Stimulated activated CD8-positive, alpha-beta memory T cell treated with anti-CD3 and anti-CD28 coated beads, Interleukin-15, amount 100 ng/mL, for 4 hours (primary cell): ENCODE data around the gene TH.

Experiments used
- DNase-seq, 2 donors: peaks; one replicate each; pipeline ENCODE4 v3.0.0-alpha.2; 2020; ENCODE audit warnings: low read depth in 2 of 2

Gene TH

DNA sequence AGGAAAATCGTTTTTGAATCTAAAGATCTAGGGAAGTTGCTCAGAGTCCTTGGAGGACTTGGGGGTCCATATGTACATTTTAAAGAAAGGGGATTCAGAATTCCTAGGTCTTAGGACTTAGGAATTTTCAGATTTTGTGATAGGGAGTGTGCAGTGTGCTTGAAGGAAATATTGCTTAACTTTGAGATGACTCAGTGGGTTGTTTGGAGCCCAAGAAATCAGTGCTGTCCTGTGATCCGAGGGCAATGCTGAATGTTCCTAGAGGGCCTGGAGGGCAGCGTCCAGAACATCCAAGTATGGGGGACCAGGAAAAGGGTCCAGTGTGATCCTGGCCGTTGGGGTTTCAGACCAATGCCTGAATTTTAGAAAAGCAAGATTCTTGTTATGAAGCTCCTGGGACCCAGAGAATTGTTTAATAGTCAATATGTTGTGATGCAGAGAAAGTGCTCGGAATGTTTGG is 29.3 kb downstream of the TH start:
- no peak for DNase-seq

DNA sequence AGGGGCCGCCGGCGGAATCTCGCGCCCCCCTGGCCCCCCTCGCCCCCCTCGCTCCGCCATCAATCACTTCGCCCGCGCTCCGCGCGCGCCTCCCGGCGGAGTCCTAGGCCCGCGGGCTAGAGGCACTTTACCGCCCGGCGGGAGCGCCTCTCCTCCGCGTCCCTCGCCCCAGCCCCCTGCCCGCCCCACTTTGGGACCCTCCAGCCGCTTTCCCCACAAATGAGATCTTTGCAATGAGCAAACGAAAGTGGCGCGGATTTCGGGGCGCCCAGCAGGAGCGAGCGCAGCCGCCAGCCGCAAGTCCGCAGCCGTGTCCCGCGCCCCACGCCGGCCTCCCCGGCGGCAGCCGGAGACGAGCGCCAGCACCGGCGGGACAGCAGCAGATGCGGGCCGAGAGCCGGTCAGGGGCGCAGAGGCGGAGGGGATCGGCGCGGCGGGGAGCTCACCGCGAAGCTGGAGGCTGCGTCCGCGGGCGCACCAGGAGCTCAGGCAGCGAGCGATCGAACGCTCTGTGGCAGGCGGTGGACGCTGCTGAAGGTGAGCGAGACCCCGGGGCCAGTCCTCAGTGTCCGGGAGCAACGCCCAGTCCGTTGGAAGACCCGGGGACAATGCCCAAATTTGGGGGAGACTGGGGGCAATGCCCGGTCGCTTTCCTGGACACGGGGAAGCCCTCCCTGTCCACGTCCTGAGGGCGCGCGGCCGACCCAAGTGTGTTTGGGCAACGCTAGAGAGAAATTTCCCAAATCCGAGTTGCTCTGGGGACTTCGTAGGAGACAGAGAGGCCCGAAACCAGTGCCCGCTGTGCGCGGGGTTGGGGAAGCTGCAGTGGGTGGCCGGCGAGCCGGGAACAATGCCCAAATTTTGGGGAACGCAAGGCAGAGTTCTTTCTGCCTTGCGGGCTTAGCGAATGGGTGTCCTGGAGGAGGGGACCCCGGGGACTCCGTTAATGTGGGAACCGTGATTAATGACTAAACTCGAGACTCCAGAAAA is 30.9 kb downstream of the TH start:
- no peak for DNase-seq

DNA sequence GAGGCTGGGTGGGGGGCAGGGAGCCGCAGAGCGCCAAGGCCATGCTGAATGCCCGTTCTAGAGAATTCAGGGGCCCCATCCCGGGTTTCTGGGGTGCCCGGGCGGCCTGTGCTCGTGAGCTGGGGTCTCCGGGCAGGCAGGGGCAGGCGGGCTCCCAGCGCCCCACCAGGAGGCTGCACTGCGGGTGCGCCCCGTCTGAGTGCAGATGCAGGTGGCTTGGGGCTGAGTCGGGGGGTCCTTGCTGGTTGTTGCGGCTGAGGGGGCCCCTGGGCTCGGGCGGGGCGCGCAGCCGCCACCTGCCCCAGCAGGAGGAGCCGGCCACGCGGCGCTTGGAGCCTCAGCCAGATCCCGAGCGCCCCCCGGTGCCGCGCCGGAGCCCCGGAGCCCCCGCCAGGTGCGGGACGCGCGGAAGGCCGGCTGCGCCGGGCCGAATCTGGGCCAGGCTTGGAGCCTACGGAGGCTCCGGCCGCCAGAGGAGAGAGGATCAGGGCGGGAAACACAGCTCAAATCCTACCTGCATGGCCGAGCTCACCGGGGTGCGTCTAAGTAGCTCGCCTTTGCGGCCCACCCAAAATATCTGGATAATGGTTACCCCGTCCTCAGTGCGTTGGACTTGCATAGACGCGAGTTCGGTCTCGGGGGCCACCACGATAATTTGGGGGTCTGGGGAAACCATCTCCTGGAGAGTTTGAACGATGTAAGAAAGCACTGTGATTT is 31.8 kb downstream of the TH start:
- DNase-seq = no peak

DNA sequence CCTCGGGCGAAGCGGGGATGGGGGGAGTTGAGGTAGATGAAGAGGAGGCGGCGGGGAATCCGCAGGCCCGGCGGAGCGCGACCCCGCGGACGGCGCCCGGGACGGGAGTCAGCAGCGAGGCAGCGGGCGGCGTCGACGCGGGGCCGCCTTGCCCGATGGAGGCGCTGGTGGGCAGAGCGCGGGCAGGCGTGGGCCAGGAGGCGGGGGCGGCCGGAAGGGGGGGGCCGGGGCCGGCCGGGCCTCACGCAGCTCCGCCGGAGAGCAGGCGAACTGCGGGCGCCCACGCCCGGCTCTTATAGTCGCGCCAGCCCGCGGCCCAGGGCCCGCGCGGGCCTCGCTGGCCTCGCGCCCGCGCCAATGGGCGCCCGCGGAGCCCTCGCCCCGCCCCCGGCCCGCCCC is 32.5 kb downstream of the TH start, which contains the start of gene IGF2:
Gene IGF2 (minus strand): TSS at position 267 of the 399 bp plus-strand sequence. CDS start 3,866 bp downstream, outside the sequence.
- peak in 1 of 2 donors; percentile 17 for DNase-seq

DNA sequence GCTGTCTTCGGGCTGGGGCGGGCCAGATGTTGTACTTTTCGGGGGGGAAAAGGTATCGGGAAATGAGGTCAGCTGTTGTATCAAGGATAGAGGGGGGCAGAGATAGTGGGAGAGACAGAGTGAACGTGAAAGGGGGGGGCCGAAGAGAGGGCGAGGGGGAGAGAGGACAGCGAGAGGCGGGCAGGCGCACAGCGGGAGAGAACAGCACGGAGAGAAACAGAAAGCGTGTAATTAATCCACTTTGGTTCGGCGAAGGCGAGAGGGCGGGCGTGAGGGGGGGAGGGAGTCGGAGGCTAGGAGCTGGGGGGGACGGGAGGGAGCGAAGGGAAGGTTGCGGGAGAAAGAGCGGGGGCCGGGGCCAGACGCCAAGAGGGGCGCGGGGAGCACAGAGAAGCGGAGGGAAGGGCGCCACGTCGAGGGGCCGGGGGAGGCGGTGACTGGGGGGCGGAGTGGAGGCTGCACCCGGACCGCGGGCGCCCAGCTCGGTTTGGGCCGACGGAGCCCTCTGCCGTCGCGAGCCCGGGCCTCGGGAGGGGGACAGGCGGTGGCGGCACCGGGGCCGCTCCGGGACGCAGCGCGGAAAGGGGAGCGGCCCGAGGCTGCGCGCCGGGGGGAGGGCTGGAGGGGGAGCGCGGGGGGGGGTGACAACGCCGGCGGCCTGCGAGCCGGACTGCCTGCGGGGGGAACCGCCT is 33.0 kb downstream of the TH start:
- DNase-seq = no peak

- no peak for DNase-seq
Measured at GRCh38 chr11:2138068-2138430, 33.6 kb downstream of the TH start.

DNA sequence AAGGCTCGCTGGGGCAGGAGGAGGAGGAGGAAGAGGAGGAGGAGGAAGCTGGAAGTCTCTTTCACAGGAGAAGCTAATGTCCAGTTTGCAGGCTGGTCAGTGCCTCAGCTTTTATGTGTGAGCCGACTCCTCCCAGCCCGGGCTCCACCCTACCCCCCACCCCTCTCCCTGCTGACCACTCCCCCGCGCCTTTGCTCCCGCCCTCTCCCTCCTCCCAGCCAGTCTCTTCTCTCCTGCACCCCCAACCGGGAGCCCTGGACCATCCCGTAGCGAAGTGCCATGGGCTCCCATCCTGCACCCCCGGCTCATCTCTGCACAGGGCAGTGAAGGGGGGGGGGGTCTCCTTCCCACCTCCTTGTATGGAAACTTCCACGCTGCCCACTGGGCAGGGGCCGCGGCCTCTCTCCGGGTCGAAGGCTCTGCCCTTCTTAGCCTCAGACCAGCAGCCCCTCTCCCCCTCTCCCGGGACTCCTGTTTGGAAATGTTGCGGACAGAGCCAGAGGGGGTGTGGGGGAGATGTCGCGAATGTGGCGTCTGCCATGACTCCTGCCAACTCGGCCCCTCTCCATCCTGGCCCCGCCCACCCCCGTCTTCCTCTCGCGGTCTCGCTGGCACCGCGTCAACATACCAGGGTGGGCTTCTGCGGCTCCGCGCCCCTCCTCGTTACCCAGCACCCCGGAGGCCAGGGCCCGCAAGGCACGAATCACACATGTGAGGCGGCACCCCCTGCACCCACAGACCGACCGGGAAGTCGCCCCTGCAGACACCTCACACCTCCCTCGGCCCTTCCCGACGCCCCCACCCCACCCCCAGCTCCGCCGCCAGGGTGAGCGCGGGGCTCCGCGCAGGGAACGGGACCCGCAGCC is 34.2 kb downstream of the TH start:
- DNase-seq = no peak

GRCh38 chr11:2136952-2137201 is 34.7 kb downstream of the TH start:
- DNase-seq = no peak

DNA sequence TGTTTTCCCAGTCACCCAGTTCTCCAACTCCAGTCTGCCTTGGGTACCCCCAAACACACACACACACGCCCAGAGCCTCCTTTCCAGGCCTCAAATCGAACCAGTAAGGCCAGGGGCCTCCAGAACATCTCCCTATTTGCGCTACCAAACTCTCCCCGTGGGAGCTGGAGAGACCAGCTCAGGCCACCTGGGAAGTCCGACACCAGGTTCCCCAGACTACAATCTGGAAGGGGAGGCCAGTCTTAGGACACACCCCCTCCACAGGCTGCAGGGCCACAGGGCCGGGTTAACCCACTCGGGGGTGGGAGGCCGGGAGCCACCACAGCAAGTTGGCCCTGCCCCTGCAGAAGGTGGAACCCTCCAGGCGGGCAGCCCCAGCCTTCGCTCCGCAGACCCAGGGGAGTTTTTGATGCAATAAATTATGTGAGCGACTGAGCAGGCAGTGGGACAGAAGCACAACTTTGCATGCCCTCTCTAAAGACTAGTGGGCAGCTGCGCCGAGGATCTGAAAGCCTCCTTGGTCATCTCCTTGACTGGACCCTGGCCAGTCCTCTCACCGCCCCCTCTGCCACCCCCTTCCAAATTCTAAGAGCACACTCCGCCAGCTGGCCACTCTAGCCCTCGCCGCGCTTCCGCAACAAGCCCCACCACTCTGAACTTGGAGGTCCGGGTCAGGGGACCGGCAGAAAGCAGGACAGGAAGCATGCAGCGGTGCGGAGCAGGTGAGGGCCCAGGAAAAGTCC is 35.2 kb downstream of the TH start:
- no peak for DNase-seq

GRCh38 chr11:2135648-2136201 is 35.9 kb downstream of the TH start:
- no peak for DNase-seq

DNA sequence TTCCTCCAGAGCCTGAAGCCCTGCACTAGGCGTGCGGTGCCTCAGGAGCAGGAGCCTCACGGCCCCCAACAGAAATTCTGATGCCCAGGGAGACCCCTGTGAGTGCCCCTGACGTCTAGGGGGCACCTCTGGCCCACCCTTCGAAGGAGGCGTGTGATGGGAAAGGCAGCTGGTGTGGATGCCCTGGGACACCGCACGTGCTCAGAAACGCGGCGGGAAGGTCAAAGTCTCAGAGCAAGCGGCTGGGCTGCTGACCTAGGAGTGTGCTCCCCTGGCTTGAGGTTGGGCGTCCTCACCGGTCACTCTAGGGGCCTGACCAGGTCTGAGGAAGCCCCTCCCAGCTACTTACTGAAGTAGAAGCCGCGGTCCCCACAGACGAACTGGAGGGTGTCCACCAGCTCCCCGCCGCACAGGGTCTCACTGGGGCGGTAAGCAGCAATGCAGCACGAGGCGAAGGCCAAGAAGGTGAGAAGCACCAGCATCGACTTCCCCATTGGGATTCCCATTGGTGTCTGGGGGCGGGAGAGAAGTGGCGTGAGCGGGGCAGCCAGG is 36.5 kb downstream of the TH start:
- DNase-seq = no peak

DNA sequence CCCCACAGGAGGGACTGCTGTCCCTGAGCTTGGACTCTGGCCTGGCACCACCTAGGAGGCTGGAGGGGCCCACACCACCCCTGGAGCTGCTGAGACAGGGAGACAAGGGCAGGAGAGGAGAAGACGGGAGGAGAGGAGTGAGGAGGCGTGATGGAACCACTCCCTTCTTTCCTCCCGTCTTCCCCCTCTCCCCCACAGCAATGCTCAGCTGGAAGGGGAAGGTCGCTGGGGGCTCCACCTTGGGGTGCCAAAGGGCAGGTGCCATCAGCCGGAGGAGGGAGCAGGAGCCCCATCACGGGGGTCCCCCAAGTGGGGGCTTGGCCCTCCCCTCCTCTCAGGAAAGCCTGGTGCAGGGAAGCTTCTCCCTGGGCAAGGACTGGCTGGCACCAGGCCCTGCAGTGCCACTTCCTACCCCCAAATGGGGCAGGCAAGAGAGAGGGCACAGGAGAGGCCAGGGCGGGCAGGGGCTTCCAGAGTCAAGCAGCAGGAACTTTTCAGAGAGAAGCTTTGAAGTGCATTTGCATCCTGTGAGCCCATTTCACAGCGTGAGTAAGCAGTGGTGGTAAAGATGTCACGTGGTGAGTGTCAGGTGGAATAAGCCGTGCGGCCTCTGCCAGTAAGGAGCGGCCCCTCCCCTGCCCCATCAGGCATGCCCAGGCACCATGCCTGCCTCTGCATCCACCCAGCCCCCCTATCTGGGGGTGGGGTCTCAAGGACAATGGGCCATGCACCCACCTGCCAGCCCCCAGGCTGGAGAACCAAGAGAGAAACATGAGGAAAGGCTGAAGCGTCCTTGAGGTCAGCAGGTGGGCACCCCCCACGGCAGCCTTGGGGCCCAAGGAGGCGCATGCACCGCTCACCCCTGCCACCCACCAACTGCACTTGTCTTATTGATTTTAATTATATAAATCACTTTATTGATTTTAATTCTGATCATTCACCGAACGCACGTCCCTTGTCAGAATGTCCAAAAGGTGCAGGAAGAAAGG is 37.3 kb downstream of the TH start:
- DNase-seq = no peak

- DNase-seq = no peak
Measured at GRCh38 chr11:2133241-2134021, 38.2 kb downstream of the TH start.

GRCh38 chr11:2132874-2133240 is 38.8 kb downstream of the TH start:
- no peak for DNase-seq

DNA sequence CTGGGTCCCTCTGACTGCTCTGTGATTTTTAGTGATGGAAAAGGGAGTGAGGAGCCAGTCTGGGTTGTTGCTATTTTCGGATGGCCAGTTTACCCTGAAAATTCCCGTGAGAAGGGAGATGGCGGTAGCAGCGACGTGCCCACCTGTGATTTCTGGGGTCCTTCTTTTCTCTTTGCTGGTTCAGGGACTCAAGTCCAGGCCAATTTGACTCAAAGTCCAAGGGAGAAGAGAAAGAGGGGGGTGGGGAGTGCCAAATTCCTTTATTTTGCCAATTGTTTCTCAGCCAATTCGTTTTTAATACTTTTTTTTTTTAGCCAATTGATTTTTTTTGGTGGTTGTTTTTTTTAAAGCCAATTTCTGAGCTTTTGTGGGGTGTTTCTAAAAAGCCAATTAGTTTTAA is 39.4 kb downstream of the TH start:
- DNase-seq = no peak

GRCh38 chr11:2131371-2132236 is 40.0 kb downstream of the TH start:
- DNase-seq = no peak

GRCh38 chr11:2130881-2131352 is 40.7 kb downstream of the TH start:
- no peak for DNase-seq
